HEK293T (cell line): ENCODE data around the gene SLC6A1.

Experiments
- CTCF ChIA-PET: fragments of 350-600 bp; formaldehyde crosslinking; extraction: SDS; loops from one replicate; lab custom pipeline; 2021; ENCODE audit warnings: antibody characterized with exemption, inconsistent platforms; lab: Yijun Ruan, JAX
- POLR2A ChIA-PET: fragments of 350-600 bp; formaldehyde crosslinking; extraction: SDS; loops from one replicate; lab custom pipeline; 2020; ENCODE audit warnings: antibody characterized with exemption, inconsistent platforms; lab: Yijun Ruan, JAX
- DNase-seq: peaks from one replicate; pipeline ENCODE4 v3.0.0; 2012; ENCODE audit warnings: mixed read lengths; ENCODE audit errors: extremely low spot score
- ARNT ChIP-seq: fragments of 450-650 bp; IDR thresholded peaks from 2 replicates; pipeline ENCODE4 v1.6.1; 2017; ENCODE audit warnings: mild to moderate bottlenecking
- BHLHE40 ChIP-seq: fragments of 450-650 bp; IDR thresholded peaks from 2 replicates; pipeline ENCODE4 v1.6.1; 2016; ENCODE audit warnings: mild to moderate bottlenecking, moderate library complexity, borderline replicate concordance
- CTBP1 ChIP-seq: fragments of 450-650 bp; IDR thresholded peaks from 2 replicates; pipeline ENCODE4 v1.6.1; 2016; ENCODE audit warnings: borderline replicate concordance
- ELF4 ChIP-seq: fragments of 450-650 bp; IDR thresholded peaks from 2 replicates; pipeline ENCODE4 v1.6.1; 2017; ENCODE audit warnings: antibody characterized with exemption
- FOXA1 ChIP-seq: fragments of 450-650 bp; IDR thresholded peaks from 2 replicates; pipeline ENCODE4 v1.6.1; 2016; ENCODE audit warnings: mild to moderate bottlenecking
- FOXK2 ChIP-seq: fragments of 450-650 bp; IDR thresholded peaks from 2 replicates; pipeline ENCODE4 v1.6.1; 2016; ENCODE audit warnings: mild to moderate bottlenecking
- FOXM1 ChIP-seq: fragments of 450-650 bp; IDR thresholded peaks from 2 replicates; pipeline ENCODE4 v1.6.1; 2017; ENCODE audit warnings: mild to moderate bottlenecking, borderline replicate concordance
- HDGF ChIP-seq: fragments of 450-650 bp; IDR thresholded peaks from 2 replicates; pipeline ENCODE4 v1.6.1; 2017; ENCODE audit warnings: antibody characterized with exemption, borderline replicate concordance
- L3MBTL2 ChIP-seq: fragments of 450-650 bp; conservative IDR thresholded peaks from 2 replicates; pipeline ENCODE4 v1.6.1; 2016; ENCODE audit warnings: mild to moderate bottlenecking
- LEF1 ChIP-seq: fragments of 450-650 bp; IDR thresholded peaks from 2 replicates; pipeline ENCODE4 v1.6.1; 2017; ENCODE audit warnings: mild to moderate bottlenecking, borderline replicate concordance
- NFRKB ChIP-seq: fragments of 450-650 bp; IDR thresholded peaks from 2 replicates; pipeline ENCODE4 v1.6.1; 2016; ENCODE audit warnings: mild to moderate bottlenecking, moderate library complexity
- SP1 ChIP-seq: fragments of 450-650 bp; IDR thresholded peaks from 2 replicates; pipeline ENCODE4 v1.6.1; 2017
- SUZ12 ChIP-seq: fragments of 450-650 bp; IDR thresholded peaks from 2 replicates; pipeline ENCODE4 v1.6.1; 2016; ENCODE audit warnings: mild to moderate bottlenecking
- TARDBP ChIP-seq: fragments of 450-650 bp; IDR thresholded peaks from 2 replicates; pipeline ENCODE4 v1.6.1; 2016
- ZNF384 ChIP-seq: fragments of 450-650 bp; IDR thresholded peaks from 2 replicates; pipeline ENCODE4 v1.6.1; 2016
- TF ChIP-seq, protein P1 (sequence below): fragments of 450-650 bp; IDR thresholded peaks from 2 replicates; pipeline ENCODE4 v1.6.1; 2016

SLC6A1 gene

DNA sequence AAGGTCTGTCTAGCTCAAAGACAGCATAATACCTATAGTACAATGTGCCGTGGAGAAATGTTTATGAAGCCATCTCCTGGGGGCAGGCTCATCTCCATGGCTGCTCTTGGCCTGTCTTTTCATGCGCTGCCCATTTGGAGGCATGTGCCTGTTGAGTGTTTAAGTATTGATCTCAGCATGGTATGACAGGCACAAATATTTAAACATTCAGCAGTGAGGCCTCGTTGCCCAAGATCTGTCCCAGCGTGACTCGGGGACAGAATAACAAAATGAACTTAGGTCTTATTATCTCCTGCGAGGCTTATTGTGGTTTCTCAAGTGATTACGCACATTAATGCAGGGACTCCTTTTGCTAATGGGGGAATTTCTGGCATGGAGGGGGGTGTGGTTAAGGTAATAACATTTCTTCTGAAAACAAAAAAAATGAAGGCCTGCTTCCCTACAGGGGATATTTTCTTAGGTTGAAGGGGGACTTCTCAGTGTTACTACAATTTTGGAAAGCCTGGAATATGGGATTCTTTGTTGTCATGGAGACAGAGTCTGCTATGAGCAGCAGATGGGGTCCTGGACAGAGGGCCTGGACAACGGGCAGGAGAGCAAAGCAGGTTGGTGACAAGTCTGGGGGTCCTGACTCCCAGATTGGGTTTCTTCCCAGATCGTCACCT lies 4.4 kb upstream of the SLC6A1 start:
- DNase-seq, result no peak
- TF ChIP-seq SP1 (no peak), FOXM1 (no peak), ZNF384 (no peak)
- ChIA-PET POLR2A (no interaction called here), CTCF (no interaction called here)

DNA sequence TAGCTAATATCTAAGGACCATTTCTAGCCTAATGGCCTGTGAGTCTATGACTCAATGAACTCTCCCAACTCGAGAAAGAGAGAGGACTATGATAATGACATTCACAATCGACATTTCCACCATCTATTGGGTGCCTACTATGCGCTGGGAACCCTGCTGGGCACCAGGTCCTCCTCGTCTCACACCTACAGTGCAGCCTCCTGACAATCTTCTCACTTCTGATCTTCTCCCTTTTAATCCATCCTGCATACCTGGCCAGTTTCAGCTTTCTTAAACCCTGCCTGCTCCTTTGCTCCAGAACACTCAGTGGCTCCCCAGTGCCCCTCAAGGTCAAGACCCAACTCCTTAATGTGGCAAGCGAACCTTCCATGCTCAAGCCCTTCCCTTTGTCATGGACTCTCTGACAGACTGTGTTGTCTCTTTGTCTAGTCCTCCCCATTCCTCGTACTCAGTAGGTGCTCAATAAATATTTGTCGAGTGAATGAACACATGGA lies 3.5 kb upstream of the SLC6A1 start:
- ChIA-PET POLR2A (no interaction called here), CTCF (no interaction called here)
- no peak for TF ChIP-seq BHLHE40
- no peak for TF ChIP-seq TARDBP
- no peak for TF ChIP-seq HDGF
- no peak for TF ChIP-seq SUZ12
- TF ChIP-seq FOXM1, result no peak
- no peak for TF ChIP-seq ZNF384
- TF ChIP-seq ELF4, result no peak
- TF ChIP-seq FOXK2, result no peak
- no peak for TF ChIP-seq L3MBTL2
- TF ChIP-seq, protein P1, sequence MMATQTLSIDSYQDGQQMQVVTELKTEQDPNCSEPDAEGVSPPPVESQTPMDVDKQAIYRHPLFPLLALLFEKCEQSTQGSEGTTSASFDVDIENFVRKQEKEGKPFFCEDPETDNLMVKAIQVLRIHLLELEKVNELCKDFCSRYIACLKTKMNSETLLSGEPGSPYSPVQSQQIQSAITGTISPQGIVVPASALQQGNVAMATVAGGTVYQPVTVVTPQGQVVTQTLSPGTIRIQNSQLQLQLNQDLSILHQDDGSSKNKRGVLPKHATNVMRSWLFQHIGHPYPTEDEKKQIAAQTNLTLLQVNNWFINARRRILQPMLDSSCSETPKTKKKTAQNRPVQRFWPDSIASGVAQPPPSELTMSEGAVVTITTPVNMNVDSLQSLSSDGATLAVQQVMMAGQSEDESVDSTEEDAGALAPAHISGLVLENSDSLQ, result no peak
- TF ChIP-seq CTBP1, result no peak
- no peak for TF ChIP-seq LEF1
- no peak for TF ChIP-seq SP1
- TF ChIP-seq NFRKB, result no peak
- no peak for DNase-seq

DNA sequence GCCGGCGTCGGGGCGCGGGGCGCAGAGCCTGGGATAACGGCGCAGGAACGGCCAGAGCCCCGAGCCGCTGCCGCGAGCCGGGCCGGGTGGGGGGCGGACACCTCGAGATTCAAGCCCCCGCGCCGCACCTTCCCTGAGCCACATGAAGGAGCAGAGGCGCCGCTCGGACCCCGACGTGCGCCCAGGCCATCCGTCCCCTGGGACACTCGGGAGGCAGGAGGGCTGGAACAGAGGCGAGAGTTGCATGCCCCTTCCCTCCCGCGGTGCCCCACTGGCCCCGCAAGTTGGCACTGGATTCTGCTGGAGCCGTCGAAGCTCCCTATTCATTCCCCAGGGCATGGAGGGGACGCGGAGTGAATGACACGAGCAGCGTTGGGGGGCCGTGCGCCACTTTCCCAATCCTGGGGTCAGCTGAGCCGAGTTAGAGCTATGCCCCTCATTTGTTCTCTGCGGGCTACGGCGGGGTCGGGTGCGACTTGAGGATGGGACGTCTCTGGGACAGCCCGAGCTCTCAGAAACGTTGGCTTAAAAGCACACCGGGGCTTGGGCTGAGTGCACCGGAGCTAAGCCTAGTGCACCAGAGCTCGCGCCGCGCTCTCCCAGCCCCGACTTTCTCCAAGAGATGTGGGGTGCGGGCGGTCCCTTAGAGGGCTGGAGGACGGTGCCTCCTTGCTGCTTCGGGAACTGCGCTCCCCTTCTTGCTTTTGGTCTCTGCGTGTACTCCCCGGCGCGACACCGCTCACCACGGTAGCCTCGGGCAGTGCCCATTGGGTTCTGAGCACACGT lies 588 bp downstream of the SLC6A1 start:
- DNase-seq, result no peak
- ChIA-PET POLR2A (interaction anchor here (1.2 kb wide), 1 partner anchor 27 kb away, joined by 3 read pairs; no protein-coding TSS in a partner anchor), CTCF (interaction anchor here (1.0 kb wide), 1 partner anchor 9 kb away, joined by 3 read pairs; no protein-coding TSS in a partner anchor)
- TF ChIP-seq CTBP1 (no peak), BHLHE40 (no peak), SUZ12 (no peak), LEF1 (no peak), TARDBP (no peak), ELF4 (no peak), FOXA1 (no peak), FOXM1 (no peak), FOXK2 (no peak), ARNT (no peak), NFRKB (no peak), L3MBTL2 (no peak), ZNF384 (no peak), HDGF (no peak), SP1 (no peak)
- TF ChIP-seq, protein P1, result no peak

DNA sequence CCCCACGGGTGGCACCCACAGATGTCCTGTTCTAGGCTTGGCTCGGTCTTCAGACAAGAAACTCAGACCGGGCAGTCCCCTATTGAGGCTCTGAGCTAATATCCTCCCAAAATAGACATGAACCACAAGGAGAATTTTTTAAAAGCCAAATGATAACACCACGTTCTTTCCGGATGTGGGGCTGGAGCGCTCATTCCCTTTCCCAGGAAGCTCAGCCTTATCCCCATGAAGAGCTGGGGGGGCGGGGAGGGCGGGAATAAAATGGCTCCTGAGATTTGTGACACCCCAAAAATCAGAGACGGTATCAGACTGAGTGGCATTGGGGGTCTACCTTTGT lies 1.1 kb downstream of the SLC6A1 start:
- ChIA-PET POLR2A (no interaction called here), CTCF (interaction anchor here (1.1 kb wide), 1 partner anchor 11 kb away, joined by 4 read pairs; no protein-coding TSS in a partner anchor)
- no peak for DNase-seq
- no peak for TF ChIP-seq SUZ12
- no peak for TF ChIP-seq LEF1
- no peak for TF ChIP-seq TARDBP
- no peak for TF ChIP-seq HDGF
- no peak for TF ChIP-seq FOXK2
- no peak for TF ChIP-seq BHLHE40
- TF ChIP-seq, protein P1, result no peak
- TF ChIP-seq ELF4, result no peak
- TF ChIP-seq NFRKB, result no peak
- TF ChIP-seq SP1, result no peak
- TF ChIP-seq L3MBTL2, result no peak
- TF ChIP-seq CTBP1, result no peak
- no peak for TF ChIP-seq ARNT
- TF ChIP-seq FOXM1, result no peak
- TF ChIP-seq FOXA1, result no peak

DNA sequence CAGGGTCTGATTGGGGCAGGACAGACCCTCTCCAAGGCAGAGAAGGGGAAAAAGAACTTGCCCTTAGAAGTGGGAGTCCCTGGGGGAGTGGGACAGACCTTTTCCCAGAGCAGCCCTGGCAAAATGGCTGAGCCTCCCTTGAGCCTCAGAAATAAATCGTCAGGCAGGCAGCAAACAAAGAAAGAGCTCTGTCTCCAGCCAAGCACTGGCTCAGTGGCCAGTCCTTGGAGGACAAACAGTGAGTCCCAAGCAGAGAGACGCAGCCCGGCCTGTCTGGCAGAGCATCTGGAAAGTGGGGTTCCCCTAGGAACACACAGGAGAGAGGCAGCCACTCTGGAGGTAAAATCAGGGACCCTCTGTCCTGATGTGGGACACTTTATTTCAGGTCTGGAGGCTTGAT lies 1.8 kb downstream of the SLC6A1 start:
- no peak for DNase-seq
- POLR2A ChIA-PET, result no interaction called here
- CTCF ChIA-PET, result interaction anchor here (1.1 kb wide), 1 partner anchor 12 kb away, joined by 4 read pairs; no protein-coding TSS in a partner anchor
- TF ChIP-seq ARNT (no peak), FOXM1 (no peak)
- TF ChIP-seq, protein P1, result no peak
